ENCODE measurements around the gene SLC35F6.
"Not testable (repeated sequence)": the region's sequence is repeated elsewhere in the genome, so short reads cannot be mapped to it uniquely, and the experiment has no call there.

SLC35F6 gene

DNA sequence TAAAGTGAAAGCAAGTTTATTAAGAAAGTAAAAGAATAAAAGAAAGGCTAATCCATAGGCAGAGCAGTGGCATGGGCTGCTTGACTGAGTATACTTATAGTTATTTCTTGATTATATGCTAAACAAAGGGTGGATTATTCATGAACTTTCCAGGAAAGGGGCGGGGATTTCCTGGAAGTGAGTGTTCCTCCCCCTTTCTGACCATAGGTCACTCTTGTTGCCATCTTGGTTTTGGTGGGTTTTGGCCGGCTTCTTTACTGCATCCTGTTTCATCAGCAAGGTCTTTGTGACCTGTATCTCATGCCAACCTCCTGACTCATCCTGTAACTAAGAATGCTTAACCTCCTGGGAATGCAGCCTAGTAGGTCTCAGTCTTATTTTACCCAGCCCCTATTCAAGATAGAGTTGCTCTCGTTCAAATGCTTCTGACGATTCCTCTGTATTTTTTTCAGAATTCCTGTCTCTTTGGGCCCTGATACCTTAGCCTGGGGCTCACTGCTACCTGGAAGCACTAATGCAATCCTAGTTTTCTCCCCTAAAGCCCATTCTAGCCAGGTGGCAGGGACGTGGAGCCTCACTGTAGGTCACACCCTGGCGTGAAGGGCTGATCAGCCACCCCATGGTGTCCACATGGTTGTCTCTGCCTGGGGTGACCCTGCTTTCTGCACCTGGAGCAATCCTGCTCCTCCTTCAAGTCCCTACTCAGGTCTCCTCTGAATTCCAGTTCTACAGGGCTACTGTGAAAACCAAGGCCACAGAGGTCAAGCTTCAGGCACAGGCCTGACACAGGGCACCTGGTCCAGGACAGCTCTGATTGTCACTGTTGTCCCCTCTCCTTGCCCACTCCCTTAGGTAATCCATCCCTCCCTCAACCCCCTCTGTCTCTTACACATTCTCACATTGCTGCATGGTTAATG is 6.0 kb upstream of the SLC35F6 start:
- DNase-seq: no peak

DNA sequence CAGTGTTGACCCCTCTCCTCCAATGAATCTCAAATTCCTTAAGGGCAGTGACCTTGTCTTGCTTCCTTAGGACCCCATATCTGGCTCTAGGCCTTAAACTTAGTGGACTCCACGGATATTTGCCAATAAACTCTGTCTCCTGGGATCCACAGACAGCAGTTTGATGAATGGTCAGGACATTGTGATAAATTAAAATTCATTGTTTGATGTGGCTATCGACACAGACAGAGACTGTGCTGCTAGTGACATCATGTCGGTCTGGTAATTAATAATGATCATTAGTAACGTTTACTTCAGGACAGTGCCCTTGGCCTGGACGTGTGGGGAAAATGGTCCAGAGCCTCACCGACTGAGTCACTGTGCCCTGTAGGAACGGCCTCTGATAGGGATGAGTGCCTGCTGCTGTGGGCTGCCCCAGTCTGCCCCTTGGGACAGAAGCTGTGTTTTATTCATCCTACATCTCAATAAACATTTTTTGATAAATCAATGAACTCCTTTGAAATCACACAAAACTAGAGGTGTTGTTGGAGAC is 5.2 kb upstream of the SLC35F6 start:
- DNase-seq: no peak

DNA sequence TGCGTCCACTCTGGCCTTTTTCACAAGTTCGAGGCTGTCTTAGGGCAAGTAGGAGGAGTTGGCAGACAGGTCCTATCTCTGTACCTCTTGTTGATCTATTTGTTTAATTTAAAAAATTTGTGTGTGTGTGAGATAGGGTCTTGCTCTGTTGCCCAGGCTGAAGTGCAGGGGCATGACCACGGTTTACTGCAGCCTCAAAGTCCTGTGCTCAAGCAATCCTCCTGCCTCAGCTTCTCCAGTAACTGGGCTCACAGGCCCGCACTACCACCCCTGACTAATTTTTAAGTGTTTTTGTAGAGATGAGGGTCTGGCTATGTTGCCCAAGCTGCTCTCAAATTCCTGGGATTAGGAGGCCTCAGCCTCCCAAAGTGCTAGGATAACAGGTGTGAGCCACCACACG is 4.2 kb upstream of the SLC35F6 start:
- no peak for DNase-seq

DNA sequence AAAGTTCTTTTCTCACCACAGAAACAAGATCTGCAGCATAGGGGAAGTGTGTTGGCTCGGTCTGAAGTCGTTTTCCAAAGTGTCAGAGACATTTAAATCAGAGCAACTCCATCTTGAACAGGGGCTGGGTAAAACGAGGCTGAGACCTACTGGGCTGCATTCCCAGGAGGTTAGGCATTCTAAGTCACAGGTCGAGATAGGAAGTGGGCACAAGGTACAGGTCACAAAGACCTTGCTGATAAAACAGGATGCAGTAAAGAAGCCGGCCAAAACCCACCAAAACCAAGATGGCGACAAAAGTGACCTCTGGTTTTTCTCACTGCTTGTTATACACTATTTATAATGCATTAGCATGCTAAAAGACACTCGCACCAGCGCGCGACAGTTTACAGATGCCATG is 3.1 kb upstream of the SLC35F6 start:
- not testable (repeated sequence) for DNase-seq

DNA sequence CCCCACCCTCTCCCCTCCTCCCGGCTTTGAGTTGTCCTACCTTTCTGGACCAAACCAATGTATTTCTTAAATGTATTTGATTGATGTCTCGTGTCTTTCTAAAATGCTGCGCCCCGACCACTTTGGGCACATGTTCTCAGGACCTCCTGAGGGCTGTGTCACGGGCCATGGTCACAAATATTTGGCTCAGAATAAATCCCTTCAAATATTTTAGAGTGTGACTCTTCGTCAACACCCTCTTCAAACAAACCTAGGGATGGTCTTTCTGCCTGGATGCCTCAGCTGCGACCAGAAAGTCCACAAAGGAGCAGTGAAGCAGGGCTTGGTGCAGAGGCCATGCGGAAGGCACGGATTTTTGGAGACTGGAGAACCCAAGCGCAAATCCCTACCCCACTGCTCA is 1.1 kb upstream of the SLC35F6 start:
- no peak for DNase-seq

DNA sequence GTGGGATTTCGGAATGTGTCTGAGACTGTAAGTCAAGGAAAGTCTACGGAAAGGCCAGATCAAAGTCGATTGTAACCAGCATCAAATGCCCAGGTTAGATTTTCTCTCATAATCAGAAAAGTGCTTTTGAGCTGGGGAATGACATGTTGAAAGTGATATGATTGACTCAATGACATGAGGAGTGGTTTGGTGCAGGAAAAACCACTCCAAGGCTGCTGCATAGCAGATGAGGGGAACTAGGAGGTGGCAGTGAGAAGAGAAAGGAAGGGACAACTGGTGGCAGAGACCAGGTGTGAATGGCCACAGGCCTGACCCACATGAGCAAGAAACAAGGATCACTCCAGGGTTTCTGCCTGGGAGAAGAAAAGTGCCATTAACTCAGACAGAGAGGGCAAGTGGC is 822 bp downstream of the SLC35F6 start:
- no peak for DNase-seq

DNA sequence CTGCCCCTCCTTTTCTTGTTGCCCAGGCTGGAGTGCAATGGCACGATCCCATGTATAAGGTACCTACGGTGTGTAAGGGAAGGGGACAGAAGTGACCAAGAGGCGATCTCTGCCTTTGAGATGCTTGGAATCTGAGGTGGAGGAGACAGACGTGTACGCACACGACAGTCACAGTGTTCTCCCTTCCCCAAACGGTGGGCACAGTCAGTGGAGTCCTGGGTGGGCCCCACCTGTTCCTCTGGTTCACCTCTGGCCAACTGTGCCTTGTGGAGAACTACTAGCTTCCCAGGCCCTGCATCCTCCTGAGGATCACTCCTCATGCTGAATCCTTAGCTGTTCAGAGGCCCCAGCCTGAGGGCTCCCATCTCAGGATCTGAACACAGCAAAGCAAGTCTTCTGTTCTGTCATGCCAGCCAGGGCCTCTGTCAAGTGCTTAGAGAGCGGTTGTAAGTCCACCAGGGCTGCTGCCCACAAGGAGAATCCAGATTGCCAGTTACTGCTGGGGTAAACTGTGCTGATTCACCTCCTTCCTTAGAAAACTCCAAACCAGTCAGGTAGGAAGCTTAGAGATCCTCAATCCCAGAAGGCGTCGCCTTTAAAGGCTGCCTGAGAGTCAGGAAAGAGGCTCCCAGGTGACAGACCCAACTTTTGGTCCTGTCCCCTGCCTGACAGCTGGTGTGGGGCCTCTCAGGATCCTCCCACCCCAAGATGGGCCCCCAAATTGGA is 1.6 kb downstream of the SLC35F6 start:
- no peak for DNase-seq

DNA sequence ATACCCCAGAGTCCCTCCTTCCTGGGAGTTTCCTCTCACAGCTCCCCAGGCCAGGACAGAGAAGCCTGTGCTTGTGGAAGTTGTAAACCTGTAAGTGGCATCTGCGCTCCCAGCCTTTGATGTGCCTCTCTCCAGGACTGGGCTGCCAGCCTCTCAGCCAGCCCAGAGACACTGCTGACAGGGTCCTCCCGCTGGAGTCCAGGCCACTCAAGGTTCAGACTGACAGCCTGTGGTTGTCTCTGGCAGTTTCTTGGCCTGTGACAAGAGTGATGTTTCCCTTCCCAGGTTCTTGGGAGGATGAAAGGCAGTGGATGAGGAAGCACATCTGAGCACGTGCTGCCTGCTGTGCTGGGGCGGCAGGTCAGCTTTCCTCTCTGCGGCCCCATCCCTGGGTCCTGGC is 3.0 kb downstream of the SLC35F6 start:
- DNase-seq: no peak

DNA sequence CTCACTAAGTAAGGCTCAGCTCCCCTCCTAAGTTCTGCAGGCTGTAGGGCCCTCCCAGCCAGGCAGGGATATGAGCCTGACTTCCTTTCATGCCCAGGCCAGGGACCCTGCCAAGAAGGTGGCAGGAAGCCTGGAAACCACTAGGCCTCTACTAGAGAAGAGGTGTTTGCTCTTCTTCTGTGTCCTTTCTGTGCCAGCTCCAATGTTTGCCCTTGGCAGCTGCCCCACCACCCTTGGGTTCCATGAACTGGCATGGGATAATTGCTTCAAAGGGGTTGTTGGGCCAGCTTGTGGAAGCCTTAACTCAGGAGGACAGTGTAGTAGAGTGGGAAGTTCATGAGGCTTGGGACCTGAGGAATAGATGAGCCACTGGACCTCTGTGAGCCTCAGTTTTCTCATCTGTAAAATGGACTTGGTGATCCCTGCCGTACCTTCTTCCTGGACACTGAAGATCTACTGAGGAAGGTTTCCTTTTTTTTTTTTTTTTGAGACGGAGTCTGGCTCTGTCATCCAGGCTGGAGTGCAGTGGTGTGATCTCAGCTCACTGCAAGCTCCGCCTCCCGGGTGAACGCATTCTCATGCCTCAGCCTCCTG is 3.9 kb downstream of the SLC35F6 start:
- DNase-seq: no peak

DNA sequence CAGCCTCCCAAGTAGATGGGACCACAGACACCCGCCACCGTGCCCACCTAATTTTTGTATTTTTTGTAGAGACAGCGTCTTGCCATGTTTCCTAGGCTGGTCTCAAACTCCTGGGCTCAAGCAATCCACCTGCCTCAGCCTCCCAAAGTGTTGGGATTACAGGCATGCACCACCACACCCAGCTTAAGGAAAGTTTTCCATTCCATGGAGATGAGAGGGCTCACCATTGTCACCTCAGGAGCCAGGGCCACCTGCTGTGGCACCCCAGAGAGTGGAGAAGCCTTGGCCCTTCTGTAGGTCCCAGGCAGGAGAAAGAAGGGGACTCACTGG is 4.6 kb downstream of the SLC35F6 start:
- DNase-seq: no peak

DNA sequence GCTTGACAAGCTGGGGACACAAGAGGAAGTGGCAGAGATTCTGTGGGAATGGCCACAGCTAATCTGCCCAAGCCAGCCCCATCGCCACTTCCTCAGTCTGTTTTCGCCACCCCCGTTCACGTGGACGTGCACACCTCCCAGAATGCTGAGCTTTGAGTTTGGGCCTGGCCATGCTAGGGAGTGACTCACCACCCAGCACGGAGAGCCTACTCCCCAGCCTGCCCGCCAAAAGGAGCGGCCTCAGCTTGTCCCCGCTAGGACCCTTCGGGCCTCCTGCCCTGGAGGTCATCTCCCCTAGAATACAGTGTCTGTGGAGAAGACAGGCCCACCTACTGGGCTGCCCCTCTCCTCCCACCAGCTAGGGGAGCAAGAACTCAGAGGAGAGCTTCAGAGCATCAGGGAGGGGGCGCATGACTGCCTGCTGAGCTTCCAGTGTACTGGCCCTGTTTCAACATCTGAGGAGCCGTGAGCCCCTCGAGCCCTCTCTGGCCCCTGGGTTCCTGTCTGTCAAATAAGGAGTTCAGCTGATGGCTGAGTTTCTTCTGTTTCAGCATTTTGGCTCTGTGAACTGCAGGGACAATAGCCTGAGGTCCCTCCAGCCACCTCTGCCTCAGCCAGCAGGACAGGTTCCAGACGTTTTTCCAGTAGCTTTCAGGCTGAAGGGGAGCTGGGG is 5.1 kb downstream of the SLC35F6 start:
- no peak for DNase-seq

DNA sequence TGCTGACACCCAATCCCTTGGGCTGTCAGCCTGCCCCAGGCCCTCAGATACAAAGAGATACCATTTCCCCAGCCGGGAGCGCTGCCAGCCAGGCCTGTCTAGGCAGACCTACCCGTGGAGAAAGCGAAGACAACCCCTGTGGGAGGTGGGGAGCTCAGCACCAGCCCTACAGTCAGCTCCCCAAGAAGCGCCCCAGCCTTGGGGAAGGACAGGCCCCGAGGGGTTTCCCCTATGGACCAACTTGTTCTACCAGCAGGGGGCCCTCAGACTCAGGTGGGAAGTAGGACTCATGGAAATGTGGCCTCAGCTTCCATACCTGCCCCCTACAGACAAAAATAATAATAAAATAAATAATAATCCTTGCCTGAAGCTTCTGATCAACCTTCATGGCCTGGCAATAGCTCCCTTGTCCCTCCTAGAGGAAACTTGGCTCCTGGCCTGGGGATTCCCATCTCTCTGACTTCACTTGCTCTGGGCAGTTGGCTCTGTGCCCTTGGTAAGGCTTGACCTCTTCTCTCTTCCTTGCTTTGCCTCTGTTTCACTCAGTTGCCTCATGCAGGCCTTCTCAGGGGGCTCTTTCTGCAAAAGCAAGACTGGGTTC is 7.0 kb downstream of the SLC35F6 start:
- peak; percentile 87 for DNase-seq

DNA sequence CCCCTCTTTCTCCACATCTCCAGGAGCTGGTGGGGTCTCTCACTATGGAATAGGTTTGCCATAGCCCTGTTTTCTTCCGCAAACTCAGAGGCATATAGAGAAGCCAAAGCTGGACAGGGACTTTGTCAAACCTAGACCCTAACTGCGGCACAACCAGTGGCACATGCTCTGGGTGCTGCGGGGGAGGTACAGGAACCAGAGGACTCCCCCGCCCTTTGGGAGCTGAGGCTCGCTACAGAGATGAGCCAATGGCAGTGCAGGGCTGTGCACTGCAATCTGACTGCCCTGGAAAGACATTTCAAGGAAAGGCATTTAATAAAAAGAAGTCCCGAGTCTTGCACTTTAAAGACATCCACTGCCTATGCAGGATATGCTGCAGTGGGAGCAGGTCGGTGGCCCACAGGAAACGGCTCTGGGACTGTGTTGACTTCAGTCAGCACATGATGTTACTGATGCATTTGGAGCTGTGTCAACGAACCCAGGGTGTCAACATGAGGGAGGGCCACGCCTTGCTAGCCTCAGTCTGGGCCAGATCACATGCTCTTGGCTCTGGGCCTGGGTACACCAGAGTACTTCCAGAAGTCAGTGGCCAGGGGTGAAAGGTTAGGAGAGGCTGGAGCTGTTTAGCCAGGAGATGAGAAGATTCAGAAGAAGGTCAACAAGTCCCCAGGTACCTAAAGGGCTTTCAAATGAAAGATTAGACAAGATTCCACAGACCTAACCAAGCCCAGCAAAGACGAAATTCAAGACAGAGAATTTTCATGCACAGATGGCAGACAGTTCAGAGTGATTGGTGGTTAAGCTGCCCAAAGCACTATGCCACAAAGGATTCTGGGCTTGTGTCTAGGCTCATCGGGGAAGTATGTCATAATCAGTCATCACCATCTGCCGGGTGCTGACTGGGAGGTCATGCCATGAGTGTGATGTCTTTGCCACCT is 8.2 kb downstream of the SLC35F6 start:
- peak; percentile 100 for DNase-seq

DNA sequence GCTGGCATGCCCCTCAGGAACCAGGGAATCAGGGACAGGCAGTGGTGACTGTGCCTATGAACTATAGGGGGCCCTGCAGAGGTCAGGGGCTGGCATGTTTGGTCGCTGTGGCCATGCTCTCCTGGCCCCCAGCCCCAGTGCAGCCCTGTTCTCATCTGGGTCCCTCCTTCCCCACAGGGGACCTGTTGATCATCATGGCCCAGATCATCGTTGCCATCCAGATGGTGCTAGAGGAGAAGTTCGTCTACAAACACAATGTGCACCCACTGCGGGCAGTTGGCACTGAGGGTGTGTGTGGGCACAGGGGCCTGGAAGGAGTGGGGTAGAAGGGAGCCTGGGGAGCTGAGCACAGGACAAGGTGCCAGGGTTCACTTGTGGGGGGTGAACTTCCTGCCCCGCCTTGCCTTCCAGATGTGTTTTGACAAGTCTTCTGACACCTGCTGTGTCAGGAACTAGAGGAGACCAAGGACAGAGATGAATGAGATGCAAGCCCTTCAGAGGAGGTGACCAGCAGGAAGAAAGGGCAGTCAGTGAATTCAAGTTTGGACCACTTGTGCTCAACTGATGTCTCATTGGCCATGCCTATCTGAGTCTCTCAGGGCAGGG is 12.2 kb downstream of the SLC35F6 start:
- DNase-seq: no peak

DNA sequence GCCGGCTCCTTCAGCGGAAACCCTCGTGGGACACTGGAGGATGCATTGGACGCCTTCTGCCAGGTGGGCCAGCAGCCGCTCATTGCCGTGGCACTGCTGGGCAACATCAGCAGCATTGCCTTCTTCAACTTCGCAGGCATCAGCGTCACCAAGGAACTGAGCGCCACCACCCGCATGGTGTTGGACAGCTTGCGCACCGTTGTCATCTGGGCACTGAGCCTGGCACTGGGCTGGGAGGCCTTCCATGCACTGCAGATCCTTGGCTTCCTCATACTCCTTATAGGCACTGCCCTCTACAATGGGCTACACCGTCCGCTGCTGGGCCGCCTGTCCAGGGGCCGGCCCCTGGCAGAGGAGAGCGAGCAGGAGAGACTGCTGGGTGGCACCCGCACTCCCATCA is 14.0 kb downstream of the SLC35F6 start:
- no peak for DNase-seq

DNA sequence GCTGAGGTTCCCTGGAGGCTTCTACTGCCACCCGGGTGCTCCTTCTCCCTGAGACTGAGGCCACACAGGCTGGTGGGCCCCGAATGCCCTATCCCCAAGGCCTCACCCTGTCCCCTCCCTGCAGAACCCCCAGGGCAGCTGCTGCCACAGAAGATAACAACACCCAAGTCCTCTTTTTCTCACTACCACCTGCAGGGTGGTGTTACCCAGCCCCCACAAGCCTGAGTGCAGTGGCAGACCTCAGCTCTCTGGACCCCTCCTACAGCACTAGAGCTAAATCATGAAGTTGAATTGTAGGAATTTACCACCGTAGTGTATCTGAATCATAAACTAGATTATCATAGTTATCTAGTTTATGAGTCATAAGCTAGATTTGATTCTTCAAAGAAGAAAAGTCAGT is 14.4 kb downstream of the SLC35F6 start:
- no peak for DNase-seq

DNA sequence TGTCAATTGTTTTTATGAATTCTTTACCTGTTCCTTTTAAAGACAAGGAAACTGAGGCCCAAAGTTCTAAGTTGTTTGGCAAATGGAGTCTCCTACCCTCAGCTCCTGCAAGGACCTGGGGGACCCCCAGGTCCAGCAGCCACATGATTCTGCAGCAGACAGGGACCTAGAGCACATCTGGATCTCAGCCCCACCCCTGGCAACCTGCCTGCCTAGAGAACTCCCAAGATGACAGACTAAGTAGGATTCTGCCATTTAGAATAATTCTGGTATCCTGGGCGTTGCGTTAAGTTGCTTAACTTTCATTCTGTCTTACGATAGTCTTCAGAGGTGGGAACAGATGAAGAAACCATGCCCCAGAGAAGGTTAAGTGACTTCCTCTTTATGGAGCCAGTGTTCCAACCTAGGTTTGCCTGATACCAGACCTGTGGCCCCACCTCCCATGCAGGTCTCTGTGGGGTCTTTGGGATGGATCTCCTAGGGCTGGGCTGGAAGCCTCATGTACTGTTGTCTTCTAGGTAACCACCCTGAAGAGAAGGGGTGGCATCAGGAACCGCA is 16.2 kb downstream of the SLC35F6 start:
- DNase-seq: no peak

DNA sequence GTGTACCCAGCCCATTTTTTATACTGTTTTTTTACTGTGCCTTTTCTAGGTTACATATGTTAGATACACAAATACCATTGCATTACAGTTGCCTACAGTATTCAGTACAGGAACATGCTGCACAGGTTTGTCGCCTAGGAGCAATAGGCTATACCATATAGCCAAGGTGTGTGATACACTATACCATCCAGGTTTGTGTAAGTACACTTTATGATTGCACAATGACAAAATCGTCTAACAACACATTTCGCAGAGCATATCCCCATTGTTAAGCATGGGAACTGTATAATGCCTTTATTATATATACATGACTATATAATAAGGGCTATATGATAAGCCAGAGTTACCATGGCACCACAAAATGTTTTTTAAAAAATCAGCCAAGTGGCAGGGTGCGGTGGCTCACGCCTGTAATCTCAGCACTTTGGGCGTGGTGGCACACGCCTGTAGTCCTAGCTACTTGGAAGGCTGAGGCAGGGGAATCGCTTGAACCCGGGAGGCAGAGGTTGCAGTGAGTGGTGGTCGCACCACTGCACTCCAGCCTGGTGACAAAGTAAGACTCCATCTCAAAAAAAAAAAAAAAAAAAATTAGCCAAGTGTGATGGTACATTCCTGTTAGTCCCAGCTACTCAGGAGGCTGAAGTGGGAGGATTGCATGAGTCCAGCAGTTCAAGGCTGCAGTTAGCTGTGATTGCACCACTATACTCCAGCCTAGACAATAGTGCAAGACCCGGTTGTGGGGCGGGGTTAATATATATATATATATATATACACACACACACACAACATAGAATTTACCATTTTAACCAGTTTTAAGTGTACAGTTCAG is 19.0 kb downstream of the SLC35F6 start:
- DNase-seq: no peak

DNA sequence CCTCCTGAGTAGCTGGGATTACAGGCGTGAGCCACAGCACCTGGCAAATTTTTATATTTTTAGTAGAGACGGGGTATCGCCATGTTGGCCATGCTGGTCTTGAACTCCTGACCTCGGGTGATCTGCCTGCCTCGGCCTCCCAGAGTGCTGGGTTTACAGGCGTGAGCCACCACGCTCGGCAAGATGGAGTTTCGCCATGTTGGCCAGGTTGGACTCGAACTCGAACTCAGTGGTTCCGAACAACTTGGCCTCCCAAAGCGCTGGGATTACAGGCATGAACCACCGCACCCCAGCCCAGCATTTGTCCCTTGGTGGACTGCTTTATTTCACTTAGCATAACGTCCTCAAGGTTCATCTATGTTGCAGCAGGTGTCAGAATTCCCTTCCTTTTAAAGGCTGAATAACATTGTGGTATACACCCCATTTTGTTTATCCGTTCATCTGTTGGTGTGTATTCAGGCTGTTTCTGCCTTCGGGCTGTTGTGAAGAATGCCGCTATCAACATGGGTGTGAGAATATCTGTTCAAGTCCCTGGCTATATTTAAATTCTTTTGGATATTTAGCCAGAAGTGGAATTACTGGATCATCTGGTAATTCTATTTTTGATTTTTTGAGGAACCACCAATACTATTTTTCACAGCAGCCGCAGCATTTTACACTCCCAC is 20.6 kb downstream of the SLC35F6 start:
- no peak for DNase-seq
